ENCODE data around the gene WDR4.
"Not testable (repeated sequence)": the region's sequence is repeated elsewhere in the genome, so short reads cannot be mapped to it uniquely, and the experiment has no call there.

WDR4 gene, protein sequence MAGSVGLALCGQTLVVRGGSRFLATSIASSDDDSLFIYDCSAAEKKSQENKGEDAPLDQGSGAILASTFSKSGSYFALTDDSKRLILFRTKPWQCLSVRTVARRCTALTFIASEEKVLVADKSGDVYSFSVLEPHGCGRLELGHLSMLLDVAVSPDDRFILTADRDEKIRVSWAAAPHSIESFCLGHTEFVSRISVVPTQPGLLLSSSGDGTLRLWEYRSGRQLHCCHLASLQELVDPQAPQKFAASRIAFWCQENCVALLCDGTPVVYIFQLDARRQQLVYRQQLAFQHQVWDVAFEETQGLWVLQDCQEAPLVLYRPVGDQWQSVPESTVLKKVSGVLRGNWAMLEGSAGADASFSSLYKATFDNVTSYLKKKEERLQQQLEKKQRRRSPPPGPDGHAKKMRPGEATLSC

DNA sequence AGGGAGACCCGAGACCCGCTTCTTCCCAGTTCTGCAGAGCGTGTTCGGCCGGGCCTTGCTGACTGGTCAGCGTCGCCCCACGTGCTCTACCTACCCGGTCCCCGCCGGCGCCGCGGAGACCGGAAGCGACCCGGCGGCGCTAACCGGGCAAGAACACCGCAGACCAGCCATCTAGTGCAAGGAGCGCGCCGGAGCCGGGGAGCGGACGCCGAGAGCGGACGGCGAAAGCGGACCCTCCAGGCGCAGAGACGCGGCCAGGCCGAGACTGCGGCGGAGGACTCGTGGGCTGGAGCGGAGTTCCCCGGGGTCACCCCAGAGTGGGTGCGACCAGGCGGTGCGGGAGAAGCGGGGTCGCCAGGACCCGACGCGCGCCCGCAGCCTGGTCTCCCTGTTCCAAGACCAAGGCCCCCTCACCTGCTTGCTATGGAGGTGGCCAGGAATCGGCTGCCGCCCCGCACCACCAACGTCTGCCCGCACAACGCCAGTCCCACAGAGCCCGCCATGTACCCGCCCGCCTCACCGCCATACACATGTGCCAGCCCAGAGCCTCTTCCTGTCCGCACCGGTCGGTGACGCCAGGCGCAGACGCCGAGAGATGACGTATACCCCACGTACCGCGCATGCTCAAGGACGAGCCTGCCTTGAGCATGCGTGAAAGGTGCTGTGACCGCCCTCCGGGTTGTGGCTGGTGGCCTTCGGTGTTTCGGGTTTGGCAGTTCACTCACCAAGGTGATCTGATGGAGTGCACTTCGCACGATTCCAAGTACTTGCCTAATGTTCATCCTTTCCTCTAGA is at the start of gene WDR4:
TSS of gene WDR4 (minus strand) at position 547 of the 795 bp plus-strand sequence. CDS start at position 503, 44 bp downstream.
- DNase-seq (ENCODE audit: low read depth, low spot score) = peak; percentile 99

DNA sequence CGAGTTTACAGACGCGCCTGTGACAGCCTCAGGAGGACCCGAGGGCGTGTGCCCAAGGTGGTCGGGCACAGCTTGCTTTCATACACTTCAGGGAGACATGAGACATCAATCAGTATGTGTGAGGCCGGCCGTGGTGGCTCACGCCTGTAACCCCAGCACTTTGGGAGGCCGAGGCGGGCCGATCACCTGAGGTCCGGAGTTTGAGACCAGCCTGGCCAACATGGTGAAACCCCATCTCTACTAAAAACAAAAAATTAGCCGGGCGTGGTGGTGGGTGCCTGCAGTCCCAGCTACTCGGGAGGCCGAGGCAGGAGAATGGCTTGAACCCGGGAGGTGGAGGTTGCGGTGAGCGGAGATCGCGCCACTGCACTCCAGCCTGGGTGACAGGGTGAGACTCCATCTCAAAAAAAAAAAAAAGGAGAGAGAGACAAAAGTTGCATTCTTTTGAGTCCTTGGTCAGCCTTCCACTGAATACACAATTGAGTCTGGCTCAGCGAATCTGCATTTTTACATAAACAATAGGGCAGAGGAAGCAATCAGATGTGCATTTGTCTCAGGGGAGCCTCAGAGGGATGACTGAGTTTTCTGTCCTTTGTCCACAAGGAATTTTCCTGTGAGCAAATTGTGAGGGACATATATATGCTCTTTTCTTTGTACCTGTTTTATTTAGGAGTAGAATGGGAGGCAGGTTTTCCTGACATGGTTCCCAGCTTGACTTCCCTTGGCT is 48.3 kb upstream of the WDR4 start:
- DNase-seq (ENCODE audit: low read depth, low spot score) = peak; percentile 60

DNA sequence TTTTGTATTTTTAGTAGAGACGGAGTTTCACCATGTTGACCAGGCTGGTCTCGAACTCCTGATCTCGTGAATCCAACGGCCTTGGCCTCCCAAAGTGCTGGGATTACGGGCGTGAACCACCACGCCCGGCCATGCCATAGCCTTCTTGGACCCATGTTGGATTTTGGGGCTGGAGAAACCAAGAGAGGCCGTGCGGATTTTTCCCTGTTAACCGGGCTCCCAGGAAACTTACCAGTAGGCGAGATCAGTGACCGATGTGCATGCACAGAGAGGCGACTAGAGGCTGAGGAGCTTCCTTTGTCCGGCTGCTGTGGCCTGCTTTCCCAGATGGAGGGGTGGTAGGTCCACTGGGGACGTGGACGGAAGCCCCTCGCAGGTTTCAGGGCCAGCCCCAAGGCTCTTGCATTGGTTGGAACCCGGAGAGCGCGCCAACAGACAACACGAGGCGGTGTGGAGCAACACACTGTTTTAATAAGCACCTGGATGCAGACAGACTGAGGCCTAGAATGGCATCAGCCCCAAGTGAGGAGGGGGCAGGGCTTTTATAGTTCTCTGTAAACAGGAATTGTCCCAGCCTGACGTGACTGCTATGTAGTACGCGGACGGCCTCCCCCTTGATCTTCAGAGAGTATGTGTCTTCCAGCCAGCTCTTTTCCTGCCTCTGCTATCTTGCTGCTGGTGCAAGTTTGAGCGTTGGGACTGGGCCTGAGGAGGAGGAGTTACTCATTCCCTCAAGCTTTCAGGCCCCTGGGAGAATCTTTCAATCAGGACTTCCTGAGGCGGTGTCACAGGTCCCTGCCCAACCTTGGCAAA is 46.0 kb upstream of the WDR4 start, which contains the start of gene ERVH48-1:
TSS of gene ERVH48-1 (minus strand) at position 517 of the 813 bp plus-strand sequence. CDS start 6,624 bp downstream, outside the sequence.
- peak; percentile 96 for DNase-seq (ENCODE audit: low read depth, low spot score)

DNA sequence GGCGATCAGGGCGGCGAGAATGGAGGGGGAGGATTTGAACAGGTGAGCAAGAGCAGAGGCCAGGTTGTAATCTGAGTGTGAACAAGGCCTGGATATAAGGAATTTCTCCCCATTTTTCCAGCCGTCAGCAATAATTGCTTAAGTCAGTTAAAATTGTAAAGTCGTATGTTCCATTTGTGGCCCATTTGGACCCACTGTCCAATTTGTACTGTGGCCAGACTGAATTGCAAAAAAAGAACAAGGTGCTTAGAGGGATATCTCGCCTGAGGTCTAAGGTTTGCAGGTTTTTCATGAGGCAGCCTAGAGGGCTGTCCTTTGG is 45.1 kb upstream of the WDR4 start:
- DNase-seq (ENCODE audit: low read depth, low spot score) = peak; percentile 61

DNA sequence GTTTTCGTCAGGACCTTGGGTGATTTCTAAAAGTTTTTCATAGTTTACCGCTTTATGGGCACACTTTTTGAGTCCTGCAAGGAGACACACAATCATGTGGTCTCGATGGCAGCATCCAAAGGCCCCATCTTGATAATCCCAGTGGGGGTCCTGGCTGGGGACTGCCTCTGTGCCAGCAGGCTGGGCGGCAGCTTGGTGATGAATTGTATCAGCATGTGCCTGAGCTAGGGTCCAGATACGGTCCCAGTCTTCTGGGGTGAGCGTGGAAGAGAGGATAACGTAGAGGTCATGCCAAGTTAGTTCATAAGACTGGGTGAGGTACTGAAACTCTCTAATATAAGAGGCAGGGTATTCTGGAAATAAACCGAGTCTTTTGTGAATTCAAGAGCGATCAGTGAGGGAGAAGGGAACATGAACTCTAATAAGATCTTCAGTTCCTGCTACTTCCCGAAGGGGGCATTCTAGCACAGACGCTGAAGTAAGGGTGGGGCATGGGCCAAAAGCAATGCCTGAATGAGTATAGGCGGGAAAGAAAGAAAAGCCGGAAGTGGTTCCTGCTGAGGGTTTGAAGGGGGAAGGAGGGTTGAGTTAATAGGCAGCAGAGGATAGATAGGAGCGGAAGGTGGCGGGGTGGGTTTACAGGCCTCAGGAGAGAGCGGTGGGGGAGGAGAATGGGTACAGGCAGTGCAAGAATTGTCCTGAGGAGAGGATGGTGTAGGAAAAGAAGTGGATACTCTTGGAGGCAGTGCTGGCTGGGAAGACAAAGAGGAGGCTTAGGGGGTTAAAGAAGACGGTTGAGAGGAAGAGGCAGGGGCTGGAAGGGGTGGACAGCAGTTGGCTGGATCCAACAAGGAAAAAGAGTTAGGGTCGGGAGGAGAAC is 44.5 kb upstream of the WDR4 start:
- peak; percentile 98 for DNase-seq (ENCODE audit: low read depth, low spot score)

DNA sequence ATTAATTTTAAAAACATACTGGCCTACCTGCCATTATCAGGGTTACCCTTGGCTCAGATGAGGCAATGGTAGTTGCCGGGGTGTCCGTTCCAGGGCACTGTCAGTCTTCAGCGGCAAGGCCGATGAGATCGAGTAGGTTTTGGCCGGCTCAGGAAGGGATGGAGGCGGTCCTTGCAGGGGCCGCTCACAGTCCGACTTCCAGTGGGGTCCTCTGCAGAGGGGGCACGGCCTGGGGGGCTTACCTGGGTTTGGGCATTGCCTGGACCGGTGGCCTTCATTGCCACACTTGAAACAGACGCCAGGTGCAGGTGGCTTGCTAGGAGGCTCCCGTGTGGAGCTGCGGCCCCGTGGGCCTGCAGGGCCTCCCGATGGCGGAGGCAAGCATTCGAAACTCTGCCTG is 43.6 kb upstream of the WDR4 start:
- DNase-seq (ENCODE audit: low read depth, low spot score) = peak; percentile 16

DNA sequence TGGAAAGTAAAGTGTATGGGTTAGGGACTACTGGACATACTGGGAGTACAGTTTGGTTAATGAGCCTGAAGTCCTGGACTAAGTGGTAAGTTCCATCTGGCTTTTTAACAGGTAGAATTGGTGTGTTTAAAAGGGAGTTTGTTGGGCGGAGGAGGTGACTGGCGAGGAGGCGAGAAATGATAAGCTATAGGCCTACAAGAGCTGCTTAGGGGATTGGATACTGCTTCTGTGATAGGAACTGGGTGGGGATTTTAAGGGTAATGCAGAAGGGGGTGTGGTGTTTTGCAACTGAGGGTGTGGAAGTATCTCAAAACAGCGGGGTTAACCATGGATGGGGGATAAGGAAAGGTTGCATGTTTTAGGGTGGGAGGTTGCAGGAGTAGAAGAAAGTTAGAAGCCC is 42.6 kb upstream of the WDR4 start:
- DNase-seq (ENCODE audit: low read depth, low spot score) = no peak

DNA sequence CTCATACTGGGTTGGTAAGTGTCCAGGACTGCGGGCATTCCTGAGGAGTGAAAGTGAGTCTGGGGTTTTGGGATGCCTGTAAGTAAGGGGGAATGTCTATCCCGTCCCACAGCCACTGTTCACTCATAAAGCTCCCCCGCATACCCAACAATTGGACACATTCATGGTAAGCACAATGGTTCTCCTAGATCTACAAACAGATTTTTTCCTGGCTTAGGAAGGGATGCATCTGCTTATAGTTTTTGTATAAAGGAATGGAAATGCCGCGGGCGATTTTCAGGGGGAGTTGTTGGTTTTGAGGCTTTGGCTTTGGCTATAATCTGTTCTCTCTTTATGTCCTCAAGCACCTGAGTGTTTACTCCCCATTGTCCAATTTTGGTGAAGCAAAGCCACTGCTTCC is 39.0 kb upstream of the WDR4 start:
- no peak for DNase-seq (ENCODE audit: low read depth, low spot score)

DNA sequence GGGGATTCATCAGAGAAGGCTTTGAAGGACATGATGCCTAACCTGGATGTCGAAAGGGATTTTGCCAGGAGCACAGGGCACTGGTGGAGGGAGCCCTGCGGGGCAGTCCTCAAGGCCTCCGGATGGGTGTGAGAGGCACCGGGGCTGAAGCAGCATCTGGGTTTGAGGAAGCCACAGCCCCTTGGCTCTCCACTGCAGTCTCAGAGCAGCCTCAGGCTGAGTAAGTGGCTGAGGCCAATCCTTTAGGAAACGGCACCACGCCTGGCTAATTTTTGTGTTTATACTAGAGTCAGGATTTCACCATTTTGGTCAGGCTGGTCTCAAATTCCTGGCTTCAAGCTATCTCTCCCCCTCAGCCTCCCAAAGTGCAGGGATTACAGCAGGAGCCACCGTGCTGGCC is 34.1 kb upstream of the WDR4 start:
- peak; percentile 24 for DNase-seq (ENCODE audit: low read depth, low spot score)

DNA sequence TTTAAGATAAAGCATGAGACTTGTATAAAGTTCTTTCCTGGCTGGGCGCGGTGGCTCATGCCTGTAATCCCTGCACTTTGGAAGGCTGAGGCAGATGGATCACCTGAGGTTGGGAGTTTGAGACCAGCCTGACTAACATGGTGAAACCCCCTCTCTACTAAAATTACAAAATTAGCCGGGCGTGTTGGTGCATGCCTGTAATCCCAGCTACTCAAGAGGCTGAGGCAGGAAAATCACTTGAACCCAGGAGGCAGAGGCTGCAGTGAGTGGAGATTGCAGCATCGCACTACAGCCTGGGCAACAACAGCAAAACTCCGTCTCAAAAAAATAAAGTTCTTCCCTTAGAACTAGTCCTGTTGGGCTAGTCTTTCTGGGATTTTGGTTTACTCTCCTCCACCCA is 32.6 kb upstream of the WDR4 start:
- DNase-seq (ENCODE audit: low read depth, low spot score) = not testable (repeated sequence)

DNA sequence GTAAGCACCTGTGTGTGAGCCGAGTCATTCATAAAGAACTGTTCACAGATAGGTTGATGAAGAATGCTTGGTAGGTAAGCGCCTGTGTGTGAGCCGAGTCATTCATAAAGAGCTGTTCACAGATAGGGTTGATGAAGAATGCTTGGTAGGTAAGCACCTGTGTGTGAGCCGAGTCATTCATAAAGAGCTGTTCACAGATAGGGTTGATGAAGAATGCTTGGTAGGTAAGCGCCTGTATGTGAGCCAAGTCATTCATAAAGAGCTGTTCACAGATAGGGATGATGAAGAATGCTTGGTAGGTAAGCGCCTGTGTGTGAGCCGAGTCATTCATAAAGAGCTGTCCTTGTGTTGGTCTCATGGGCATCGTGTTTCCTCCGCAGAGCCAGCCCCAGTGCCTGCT is 29.1 kb upstream of the WDR4 start:
- DNase-seq (ENCODE audit: low read depth, low spot score) = not testable (repeated sequence)

DNA sequence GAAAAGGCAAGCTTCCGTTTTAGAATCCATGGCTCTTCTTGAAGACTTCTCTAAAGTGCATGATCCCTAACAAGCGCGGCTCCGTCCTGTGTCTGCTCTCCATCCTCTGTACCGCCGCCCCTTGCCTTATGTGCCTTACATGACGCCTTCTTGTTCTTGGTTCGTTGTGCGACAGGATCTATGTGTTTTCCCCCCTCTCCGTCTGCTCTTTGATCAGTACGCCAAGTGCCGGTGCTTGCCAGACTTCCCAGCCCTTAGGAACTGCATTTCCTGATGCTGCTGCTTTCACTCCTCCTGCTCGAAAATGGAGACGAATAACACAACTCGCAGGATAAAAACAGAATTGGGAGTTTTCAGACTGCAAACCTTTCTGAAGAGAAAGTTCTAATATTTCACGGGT is 26.9 kb upstream of the WDR4 start:
- no peak for DNase-seq (ENCODE audit: low read depth, low spot score)

DNA sequence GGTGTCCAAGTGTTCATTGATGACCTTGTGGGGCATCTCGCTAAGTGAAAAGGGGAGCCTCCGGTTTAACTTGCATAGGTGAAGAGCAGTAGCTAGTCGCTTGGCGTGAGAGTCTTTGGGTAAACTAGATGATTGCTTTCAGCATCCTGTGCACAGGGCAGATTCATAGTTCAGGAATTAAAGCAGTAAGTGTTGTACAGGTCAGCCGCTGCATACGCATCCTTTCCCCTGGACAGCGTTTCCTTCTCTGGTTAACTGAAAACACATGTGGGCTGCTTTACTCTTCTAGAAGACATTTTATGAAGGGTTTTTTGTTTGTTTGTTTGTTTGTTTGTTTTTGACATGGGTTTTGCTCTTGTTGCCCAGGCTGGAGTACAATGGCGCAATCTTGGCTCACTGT is 25.9 kb upstream of the WDR4 start:
- no peak for DNase-seq (ENCODE audit: low read depth, low spot score)

DNA sequence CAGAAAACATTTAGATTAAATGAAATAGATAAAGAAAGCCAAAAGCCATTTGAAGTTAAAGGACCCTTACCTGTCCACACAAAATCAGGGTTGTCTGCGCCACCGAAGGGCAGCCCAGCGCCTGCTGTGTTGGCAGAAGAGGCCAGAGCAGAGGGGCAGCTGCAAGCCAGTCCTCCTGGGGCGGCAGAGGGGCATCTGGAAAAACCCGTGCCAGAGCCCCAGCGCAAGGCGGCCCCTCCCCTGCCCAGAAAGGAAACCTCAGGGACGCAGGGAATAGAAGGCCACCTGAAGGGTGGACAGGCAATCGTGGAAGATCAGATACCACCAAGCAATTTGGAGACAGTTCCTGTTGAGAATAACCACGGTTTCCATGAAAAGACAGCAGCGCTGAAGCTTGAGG is 24.5 kb upstream of the WDR4 start:
- no peak for DNase-seq (ENCODE audit: low read depth, low spot score)

DNA sequence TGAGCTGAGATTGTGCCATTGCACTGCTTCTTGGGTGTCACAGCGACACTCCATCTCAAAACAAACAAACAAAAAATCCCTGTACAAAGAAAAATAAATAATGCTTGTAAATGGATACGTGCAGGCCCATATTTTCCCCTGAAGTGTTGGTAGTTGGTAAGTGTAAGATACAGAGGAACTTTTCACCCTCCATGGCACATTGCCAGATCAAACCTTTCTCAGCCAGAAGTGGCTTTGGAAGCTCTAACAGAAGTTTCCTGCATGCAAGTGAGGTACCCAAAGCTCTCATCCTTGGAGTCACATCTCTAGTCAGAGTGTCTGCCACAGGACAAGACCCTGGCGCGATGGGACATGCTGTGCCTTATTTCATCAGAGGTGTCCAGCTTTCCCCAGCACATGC is 21.1 kb upstream of the WDR4 start:
- no peak for DNase-seq (ENCODE audit: low read depth, low spot score)

DNA sequence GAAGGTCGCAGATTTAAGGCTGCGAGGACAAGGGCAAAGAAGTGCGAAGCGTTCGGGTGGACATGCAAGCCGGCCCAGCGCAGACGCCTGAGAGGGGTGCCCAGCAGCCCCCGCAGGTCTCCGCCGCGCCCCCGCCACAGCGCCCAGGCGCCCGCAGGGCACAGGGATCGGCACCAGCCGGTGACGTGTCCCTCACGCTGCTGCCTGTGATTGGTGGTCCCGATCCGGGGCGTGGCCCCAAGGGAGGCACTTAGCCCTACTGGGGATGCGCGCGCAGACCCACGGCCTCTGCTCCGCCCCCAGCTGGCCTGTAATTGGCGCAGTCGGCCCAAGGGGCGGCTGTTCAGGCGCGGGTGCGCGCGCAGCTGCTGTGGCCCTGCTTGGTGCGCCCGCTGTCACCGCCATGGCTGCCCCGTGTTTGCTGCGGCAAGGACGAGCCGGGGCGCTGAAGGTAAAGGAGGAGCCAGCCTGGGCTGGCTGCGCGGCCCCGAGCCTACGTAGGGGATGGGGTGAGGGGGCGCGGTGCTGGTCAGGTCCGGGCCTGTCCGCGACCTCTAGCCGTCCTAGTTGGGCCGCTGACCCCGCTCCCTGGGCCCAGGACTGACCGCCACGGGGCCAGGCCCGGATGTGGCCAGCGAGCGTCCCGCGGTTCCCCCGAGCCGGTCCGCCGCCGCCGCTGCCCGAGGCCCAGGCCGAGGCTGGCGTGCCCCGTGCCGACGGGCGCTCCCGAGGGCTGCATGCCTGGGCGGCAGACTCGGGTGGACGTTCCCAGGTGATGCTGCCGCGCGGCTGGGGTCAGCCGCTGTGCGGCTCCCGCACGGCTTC is 13.8 kb upstream of the WDR4 start, which contains the start of gene NDUFV3:
TSS of gene NDUFV3 (plus strand) at position 379 of the 825 bp plus-strand sequence. CDS start at position 404, 25 bp downstream.
- peak; percentile 100 for DNase-seq (ENCODE audit: low read depth, low spot score)

DNA sequence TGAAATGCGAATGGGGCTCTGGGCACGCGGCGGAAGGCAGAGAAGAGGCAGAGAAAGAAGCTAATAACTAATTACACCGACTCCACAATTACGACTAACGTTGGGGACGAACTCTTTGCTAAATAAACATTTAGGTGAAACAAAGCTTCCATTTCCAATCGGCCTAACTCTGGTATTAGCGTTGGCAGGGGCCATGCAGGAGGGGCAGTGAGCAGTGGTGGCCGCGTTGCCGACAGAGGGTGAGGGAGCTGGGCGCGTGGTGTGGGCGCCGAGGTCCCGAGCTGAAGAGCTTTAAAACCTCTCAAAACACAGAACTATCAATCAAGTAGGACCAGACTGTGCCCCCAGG is 13.2 kb upstream of the WDR4 start:
- no peak for DNase-seq (ENCODE audit: low read depth, low spot score)

DNA sequence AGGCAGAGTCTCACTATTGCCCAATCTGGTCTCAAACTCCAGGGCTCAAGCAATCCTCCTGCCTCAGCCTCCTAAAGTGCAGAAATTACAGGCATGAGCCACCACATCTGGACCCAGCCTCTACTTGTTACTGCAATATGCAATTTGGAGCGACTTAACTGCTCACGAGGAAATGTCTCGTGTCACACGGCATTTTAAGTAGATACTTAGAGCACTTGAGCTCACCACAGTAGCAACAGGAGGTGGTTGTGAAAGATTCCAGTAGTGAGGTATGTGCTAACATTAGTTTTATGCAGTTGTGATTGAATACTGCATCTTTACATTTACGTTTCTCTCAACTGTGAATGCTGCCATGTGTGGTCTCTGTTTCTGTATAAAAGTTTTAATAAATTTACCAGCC is 8.0 kb upstream of the WDR4 start:
- DNase-seq (ENCODE audit: low read depth, low spot score) = no peak

DNA sequence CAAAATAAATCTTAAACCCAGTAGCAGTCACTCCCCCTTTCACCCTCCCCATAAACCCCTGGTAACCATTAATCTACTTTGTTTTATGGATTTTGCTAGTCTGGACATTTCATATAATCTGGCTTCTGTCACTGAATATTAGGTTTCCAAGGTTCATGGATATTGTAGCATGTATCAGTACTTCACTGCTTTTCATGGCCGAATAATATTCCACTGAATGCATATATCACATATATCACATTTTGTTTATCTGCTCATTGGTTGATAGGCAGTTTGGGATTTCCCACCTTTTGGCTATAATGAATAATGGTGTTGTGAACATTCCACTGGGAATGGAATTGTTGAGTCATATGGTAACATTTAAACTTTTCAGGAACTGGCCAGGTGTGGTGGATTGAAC is 4.6 kb upstream of the WDR4 start:
- DNase-seq (ENCODE audit: low read depth, low spot score) = no peak

Data from ELF-1 (cell line).